GM19395 (cell line): ENCODE results near the gene TCEA3.

Experiments
- ATAC-seq: cut with Tn5 transposase; IDR thresholded peaks from one replicate; pipeline ENCODE4 v1.9.1; 2021; ENCODE audit warnings: mild to moderate bottlenecking, moderate library complexity; ENCODE audit not compliant: unreplicated experiment

The TCEA3 gene

DNA sequence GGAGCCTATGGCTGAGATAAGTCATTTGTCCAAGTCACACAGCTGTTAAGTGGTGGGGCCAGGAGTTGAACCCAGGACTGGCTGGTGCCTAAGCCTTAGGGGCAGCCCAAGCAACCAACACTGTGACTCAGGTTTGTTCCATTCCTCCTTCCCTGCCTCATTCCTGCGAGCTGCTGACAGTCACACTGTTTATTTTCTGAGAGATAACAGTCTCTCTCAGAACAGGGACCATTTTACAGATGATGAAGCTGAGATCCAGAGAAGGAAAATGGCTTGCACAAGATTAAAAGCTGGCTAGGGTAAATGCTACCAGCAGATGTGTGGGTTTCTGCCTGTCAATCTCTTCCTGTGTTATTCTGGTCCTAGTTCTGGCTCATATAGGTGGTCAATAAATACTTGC lies 24.3 kb upstream of the TCEA3 start:
- ATAC-seq = no peak

GRCh38 chr1:23446661-23447310 lies 22.2 kb upstream of the TCEA3 start:
- no peak for ATAC-seq

GRCh38 chr1:23444596-23445390 lies 20.2 kb upstream of the TCEA3 start:
- ATAC-seq = no peak

GRCh38 chr1:23444104-23444533 lies 19.6 kb upstream of the TCEA3 start:
- ATAC-seq = no peak

GRCh38 chr1:23442751-23443150 lies 18.2 kb upstream of the TCEA3 start:
- no peak for ATAC-seq

GRCh38 chr1:23441446-23442148 lies 17.0 kb upstream of the TCEA3 start:
- no peak for ATAC-seq

- no peak for ATAC-seq
Observed at GRCh38 chr1:23438545-23438944, 14.0 kb upstream of the TCEA3 start.

DNA sequence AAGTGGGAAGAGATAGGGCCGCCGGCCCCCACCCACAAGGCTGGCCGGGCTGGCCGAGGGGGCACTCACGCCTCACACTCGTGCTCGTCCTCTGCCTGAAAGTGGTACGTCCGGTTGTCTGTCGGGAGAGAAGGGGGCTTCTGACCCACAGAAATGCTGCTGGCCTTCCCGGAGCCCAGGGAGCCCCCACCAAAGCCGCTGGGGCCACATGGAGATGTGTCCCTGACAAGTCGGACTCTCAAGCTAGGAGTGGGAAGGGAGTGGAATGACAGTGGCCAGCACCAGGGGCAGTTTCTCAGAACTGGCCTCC lies 12.8 kb upstream of the TCEA3 start:
- ATAC-seq = no peak

DNA sequence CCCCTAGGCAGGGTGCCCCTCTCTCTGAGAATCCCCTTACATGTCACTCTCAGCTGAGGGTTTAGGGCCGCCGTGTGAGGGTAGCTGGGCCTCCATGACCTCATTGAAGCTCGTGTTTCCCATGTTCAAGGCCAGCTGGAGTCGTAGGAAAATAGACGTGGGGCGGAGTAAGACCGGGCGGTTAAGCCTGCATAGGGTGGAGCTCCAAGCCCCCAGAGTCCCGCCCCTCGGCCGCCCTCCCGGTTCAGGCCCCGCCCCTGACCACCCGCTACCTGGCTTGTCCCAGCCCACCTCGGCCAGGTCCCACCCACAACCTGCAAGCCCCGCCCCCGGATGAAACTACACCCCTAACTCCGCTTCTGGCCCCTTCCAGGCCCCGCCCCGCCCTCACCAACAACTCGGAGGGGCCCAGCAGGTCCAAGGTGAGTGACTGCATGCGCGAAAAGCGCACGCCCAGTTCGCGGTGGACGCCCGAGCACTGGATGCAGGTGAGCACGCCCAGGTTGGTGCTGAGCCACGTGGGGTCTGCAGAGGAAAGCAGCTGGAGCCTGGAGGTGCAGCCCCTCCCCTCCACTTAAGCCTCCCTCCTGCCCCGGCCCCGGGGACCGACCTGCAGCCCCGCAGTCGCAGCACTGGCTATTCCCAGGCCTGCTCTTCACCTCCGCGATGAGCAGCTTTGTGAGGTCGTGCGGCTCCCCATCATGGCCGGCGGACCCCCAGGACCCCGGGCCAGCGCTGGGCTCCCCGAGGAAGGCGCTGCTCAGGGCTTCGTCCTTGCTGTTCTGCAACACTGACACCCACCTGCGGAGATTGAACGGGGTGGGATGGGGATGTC lies 12.2 kb upstream of the TCEA3 start:
- no peak for ATAC-seq

DNA sequence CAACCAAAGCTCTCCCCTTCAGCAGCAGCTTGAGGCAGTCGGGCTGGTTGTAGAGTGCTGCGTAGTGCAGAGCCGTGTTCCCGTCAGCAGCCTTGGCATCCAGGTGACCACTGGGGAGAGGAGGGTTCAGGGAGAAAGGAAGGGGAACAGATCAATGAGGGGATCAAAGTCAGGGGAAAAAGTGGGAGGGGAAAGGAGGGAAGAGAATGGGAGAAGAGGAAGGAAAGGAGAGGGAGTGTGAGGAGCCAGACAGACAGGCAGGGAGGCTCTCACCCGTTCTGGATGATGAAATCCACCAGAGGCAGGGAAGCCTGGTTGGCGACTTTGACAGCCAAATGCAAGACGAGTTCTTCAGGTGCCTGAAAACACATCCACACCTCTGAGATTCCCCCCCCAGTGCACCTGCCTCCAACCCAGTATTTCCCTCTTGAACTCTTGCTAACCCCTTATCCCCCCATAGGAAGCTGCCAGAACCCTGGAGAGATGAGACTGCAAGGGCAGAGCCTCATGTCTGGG lies 9.8 kb upstream of the TCEA3 start:
- ATAC-seq = no peak

GRCh38 chr1:23433122-23433521 lies 8.6 kb upstream of the TCEA3 start:
- no peak for ATAC-seq

- no peak for ATAC-seq
Observed at GRCh38 chr1:23431431-23431830, 6.9 kb upstream of the TCEA3 start.

DNA sequence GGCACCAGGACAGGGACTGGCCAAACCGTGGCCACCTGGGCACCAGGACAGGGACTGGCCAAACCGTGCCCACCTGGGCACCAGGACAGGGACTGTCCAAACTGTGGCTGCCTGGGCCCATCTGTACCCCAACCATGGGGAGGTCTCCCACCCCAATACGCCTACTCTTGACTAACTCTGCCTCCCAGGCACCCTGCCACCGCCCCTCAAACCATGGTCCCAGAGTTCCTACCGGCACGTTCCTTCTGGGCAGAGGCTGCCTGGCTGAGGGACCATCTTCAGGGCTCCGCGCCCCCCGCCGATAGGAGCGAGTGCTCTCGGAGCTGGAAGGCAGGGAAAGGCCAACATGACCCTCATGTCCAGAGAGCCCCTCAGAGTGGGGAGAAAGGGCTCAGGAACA lies 6.3 kb upstream of the TCEA3 start:
- ATAC-seq = no peak

GRCh38 chr1:23428136-23428905 lies 3.8 kb upstream of the TCEA3 start:
- ATAC-seq = no peak

DNA sequence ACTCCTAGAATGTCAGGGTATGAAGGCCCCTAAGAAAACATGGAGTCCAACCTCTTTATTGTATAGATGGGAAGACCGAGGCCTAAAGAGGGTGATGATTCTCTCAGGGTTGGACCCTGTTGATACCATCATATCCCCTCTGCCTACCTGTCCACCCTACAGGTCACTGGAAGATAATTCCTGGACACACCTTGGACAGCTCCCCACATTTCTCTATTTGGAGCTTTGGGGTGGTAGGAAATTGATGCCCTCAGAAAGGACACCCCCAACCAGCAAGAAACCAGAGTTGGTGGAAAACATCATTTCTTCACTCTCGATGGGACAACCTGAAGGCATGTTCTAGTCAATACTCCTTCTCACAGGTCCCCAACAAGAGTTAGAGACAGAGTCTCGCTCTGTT lies 3.0 kb upstream of the TCEA3 start:
- ATAC-seq = no peak

GRCh38 chr1:23426828-23427227 lies 2.3 kb upstream of the TCEA3 start:
- ATAC-seq = no peak

DNA sequence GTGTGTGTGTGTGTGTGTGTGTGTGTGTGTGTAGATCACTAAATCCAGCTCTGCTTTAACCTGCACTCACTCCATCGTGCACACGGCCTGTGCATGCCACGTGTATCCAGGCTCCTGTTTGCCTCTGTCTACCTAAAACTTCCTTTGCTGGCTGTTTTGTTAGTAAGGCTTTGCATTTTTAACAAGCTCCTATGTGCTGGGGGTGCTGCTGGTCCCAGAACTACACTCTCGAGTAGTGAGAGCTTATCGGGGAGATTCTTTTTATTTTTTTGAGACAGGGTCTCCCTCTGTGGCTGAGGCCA lies 596 bp upstream of the TCEA3 start:
- no peak for ATAC-seq

- no peak for ATAC-seq
Observed at GRCh38 chr1:23423415-23424292, 894 bp downstream of the TCEA3 start.

- no peak for ATAC-seq
Observed at GRCh38 chr1:23422941-23423340, 1.6 kb downstream of the TCEA3 start.
